ENCODE measurements around the gene CHRNG.
"Not testable (repeated sequence)": the region's sequence is repeated elsewhere in the genome, so short reads cannot be mapped to it uniquely, and the experiment has no call there.

The CHRNG gene

GRCh38 chr2:232567721-232568120 lies 28.2 kb downstream of the CHRNG start:
- H3K9me3 ChIP-seq (ENCODE audit: control insufficient read depth in 2 of 2, low read length in 2 of 2) = no peaks in the 10 kb centered on the region
- H3K36me3 ChIP-seq (ENCODE audit: control insufficient read depth in 2 of 2, insufficient read depth in 2 of 2, low read length in 2 of 2) = peaks cover 52 to 61% of the 10 kb centered on the region in 2 donors
- no peaks in the 10 kb centered on the region for H3K27me3 ChIP-seq (ENCODE audit: control insufficient read depth in 1 of 2, insufficient read depth in 2 of 2, low read length in 2 of 2)
- no peak overlapping the region for H3K9ac ChIP-seq (ENCODE audit: low read length in 2 of 2)
- H3K27ac ChIP-seq (ENCODE audit: low read length) = no peak overlapping the region
- no peaks in the 10 kb centered on the region for H3K4me1 ChIP-seq (ENCODE audit: control insufficient read depth, insufficient read depth, low read length)
- no peak overlapping the region for H3K4me3 ChIP-seq (ENCODE audit: low read length in 2 of 2)

DNA sequence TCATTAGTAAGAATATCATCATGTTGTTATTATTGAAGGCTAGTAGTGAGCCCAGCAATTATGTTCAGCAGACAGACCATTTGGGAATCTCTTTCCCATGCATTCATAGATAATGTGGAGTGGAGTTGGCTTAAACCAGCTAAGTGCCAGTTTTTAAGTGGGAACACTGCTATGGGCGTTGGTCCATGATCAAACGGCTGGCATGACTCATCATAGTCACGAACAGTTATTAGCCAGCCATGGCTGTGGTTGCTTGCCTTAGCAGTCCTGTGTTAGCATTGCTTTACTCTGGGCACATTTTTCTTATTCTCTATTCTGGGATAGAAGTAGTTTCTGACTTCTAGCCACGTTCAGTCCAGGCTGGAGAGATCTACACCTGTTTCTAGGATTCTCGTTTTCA lies 28.7 kb downstream of the CHRNG start:
- H3K9ac ChIP-seq (ENCODE audit: low read length in 2 of 2) = no peak overlapping the region
- H3K36me3 ChIP-seq (ENCODE audit: control insufficient read depth in 2 of 2, insufficient read depth in 2 of 2, low read length in 2 of 2) = peaks cover 48 to 60% of the 10 kb centered on the region in 2 donors
- no peak overlapping the region for H3K27ac ChIP-seq (ENCODE audit: low read length)
- H3K4me3 ChIP-seq (ENCODE audit: low read length in 2 of 2) = no peak overlapping the region
- H3K9me3 ChIP-seq (ENCODE audit: control insufficient read depth in 2 of 2, low read length in 2 of 2) = no peaks in the 10 kb centered on the region
- no peaks in the 10 kb centered on the region for H3K27me3 ChIP-seq (ENCODE audit: control insufficient read depth in 1 of 2, insufficient read depth in 2 of 2, low read length in 2 of 2)
- no peaks in the 10 kb centered on the region for H3K4me1 ChIP-seq (ENCODE audit: control insufficient read depth, insufficient read depth, low read length)

- no peaks in the 10 kb centered on the region for H3K4me1 ChIP-seq (ENCODE audit: control insufficient read depth, insufficient read depth, low read length)
- peaks cover 55 to 64% of the 10 kb centered on the region in 2 donors for H3K36me3 ChIP-seq (ENCODE audit: control insufficient read depth in 2 of 2, insufficient read depth in 2 of 2, low read length in 2 of 2)
- H3K27ac ChIP-seq (ENCODE audit: low read length) = no peak overlapping the region
- no peak overlapping the region for H3K4me3 ChIP-seq (ENCODE audit: low read length in 2 of 2)
- H3K9me3 ChIP-seq (ENCODE audit: control insufficient read depth in 2 of 2, low read length in 2 of 2) = no peaks in the 10 kb centered on the region
- no peak overlapping the region for H3K9ac ChIP-seq (ENCODE audit: low read length in 2 of 2)
- no peaks in the 10 kb centered on the region for H3K27me3 ChIP-seq (ENCODE audit: control insufficient read depth in 1 of 2, insufficient read depth in 2 of 2, low read length in 2 of 2)
Measured at GRCh38 chr2:232569541-232569940, 30.0 kb downstream of the CHRNG start.

- H3K4me3 ChIP-seq (ENCODE audit: low read length in 2 of 2); H3K27me3 ChIP-seq (ENCODE audit: control insufficient read depth in 1 of 2, insufficient read depth in 2 of 2, low read length in 2 of 2); H3K9ac ChIP-seq (ENCODE audit: low read length in 2 of 2); H3K4me1 ChIP-seq (ENCODE audit: control insufficient read depth, insufficient read depth, low read length); H3K9me3 ChIP-seq (ENCODE audit: control insufficient read depth in 2 of 2, low read length in 2 of 2); H3K27ac ChIP-seq (ENCODE audit: low read length): not testable (repeated sequence)
- peaks cover 53 to 65% of the 10 kb centered on the region in 2 donors for H3K36me3 ChIP-seq (ENCODE audit: control insufficient read depth in 2 of 2, insufficient read depth in 2 of 2, low read length in 2 of 2)
Measured at GRCh38 chr2:232570481-232570880, 31.0 kb downstream of the CHRNG start.

DNA sequence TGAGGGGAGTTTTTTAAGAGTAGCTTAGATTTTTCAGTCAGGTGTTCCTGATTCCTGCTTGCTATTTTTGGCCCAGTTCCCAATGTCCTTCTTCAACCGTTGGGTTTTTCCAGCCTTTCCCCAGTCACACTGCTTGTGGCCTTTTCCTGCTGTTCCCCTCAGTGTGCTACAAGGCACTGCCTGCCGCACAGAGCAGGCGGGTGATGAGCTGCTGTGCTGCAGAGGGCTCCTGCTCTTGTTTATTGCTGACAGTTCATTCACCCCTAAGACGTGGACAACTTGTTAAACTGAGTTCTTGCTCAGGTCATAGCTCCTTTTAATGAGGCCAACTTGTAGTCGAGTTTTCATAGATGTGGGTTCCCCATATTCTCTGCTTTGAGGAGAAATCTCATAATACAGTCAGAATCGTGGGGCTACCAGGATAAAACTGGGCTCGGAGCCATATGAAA lies 31.6 kb downstream of the CHRNG start:
- H3K4me3 ChIP-seq (ENCODE audit: low read length in 2 of 2) = no peak overlapping the region
- H3K4me1 ChIP-seq (ENCODE audit: control insufficient read depth, insufficient read depth, low read length) = no peaks in the 10 kb centered on the region
- no peak overlapping the region for H3K9ac ChIP-seq (ENCODE audit: low read length in 2 of 2)
- H3K9me3 ChIP-seq (ENCODE audit: control insufficient read depth in 2 of 2, low read length in 2 of 2) = no peaks in the 10 kb centered on the region
- no peak overlapping the region for H3K27ac ChIP-seq (ENCODE audit: low read length)
- peaks cover 53 to 65% of the 10 kb centered on the region in 2 donors for H3K36me3 ChIP-seq (ENCODE audit: control insufficient read depth in 2 of 2, insufficient read depth in 2 of 2, low read length in 2 of 2)
- H3K27me3 ChIP-seq (ENCODE audit: control insufficient read depth in 1 of 2, insufficient read depth in 2 of 2, low read length in 2 of 2) = no peaks in the 10 kb centered on the region

DNA sequence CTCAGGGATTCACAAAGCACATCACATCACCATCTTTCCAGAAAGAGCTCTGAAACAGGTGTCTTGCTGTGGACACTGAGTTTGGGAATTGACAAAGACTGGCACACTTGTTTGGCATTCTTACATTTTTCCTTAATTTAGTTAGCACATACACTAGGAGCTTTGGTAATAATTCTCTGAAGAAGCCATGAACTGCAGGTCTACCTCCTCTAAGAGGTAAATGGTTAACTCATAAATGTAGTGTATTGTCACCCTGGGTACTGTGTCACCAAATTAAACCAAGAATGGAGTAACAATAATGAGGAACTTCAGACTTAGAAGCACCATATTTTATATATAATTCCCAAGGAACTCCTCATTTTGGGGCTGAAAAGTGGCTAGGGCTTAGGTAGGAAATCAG lies 33.5 kb downstream of the CHRNG start:
- Histone ChIP-seq H3K4me1 (ENCODE audit: control insufficient read depth, insufficient read depth, low read length) (no peaks in the 10 kb centered on the region), H3K27ac (ENCODE audit: low read length) (no peak overlapping the region), H3K27me3 (ENCODE audit: control insufficient read depth in 1 of 2, insufficient read depth in 2 of 2, low read length in 2 of 2) (no peaks in the 10 kb centered on the region), H3K9ac (ENCODE audit: low read length in 2 of 2) (no peak overlapping the region), H3K4me3 (ENCODE audit: low read length in 2 of 2) (no peak overlapping the region), H3K36me3 (ENCODE audit: control insufficient read depth in 2 of 2, insufficient read depth in 2 of 2, low read length in 2 of 2) (peaks cover 35 to 53% of the 10 kb centered on the region in 2 donors), H3K9me3 (ENCODE audit: control insufficient read depth in 2 of 2, low read length in 2 of 2) (no peaks in the 10 kb centered on the region)

DNA sequence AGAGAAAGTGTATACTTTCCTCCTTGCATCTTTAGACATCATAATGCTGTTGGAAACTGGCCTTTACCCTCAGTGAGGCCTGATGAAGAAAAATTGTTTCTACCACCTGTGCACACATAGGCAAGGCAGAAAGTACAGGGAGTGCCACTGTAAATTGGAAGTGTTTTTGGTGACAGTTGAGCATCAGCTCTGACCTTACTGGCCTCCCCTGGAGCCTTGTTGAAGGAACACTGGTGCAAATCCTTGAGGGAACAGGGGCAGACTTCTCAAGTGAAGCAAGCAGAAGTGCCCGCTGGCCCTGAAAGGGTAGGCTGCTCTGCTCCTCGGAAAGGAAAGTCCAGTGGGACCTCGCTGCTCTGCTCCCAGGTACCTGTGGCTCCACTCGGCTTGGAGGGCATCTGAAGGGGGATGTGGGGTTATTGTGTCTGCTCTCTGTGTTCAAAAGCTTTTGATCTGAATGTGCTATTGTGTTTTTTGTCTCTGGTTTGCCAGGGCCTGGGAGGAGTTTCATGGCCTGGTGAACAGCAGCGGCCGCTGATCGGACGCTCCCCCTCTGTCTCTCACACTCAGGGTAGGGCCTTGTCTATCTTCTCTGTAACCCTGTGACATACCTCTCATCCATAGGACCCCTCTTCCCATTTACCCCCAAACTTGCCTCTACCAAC lies 34.4 kb downstream of the CHRNG start:
- peaks cover 29 to 45% of the 10 kb centered on the region in 2 donors for H3K36me3 ChIP-seq (ENCODE audit: control insufficient read depth in 2 of 2, insufficient read depth in 2 of 2, low read length in 2 of 2)
- no peak overlapping the region for H3K9ac ChIP-seq (ENCODE audit: low read length in 2 of 2)
- H3K4me3 ChIP-seq (ENCODE audit: low read length in 2 of 2) = no peak overlapping the region
- no peaks in the 10 kb centered on the region for H3K4me1 ChIP-seq (ENCODE audit: control insufficient read depth, insufficient read depth, low read length)
- H3K9me3 ChIP-seq (ENCODE audit: control insufficient read depth in 2 of 2, low read length in 2 of 2) = no peaks in the 10 kb centered on the region
- H3K27me3 ChIP-seq (ENCODE audit: control insufficient read depth in 1 of 2, insufficient read depth in 2 of 2, low read length in 2 of 2) = no peaks in the 10 kb centered on the region
- no peak overlapping the region for H3K27ac ChIP-seq (ENCODE audit: low read length)

- no peak overlapping the region for H3K4me3 ChIP-seq (ENCODE audit: low read length in 2 of 2)
- no peak overlapping the region for H3K27ac ChIP-seq (ENCODE audit: low read length)
- H3K36me3 ChIP-seq (ENCODE audit: control insufficient read depth in 2 of 2, insufficient read depth in 2 of 2, low read length in 2 of 2) = peaks cover 20 to 40% of the 10 kb centered on the region in 2 donors
- no peaks in the 10 kb centered on the region for H3K4me1 ChIP-seq (ENCODE audit: control insufficient read depth, insufficient read depth, low read length)
- no peaks in the 10 kb centered on the region for H3K27me3 ChIP-seq (ENCODE audit: control insufficient read depth in 1 of 2, insufficient read depth in 2 of 2, low read length in 2 of 2)
- H3K9ac ChIP-seq (ENCODE audit: low read length in 2 of 2) = no peak overlapping the region
- H3K9me3 ChIP-seq (ENCODE audit: control insufficient read depth in 2 of 2, low read length in 2 of 2) = no peaks in the 10 kb centered on the region
Measured at GRCh38 chr2:232574674-232575403, 35.3 kb downstream of the CHRNG start.

DNA sequence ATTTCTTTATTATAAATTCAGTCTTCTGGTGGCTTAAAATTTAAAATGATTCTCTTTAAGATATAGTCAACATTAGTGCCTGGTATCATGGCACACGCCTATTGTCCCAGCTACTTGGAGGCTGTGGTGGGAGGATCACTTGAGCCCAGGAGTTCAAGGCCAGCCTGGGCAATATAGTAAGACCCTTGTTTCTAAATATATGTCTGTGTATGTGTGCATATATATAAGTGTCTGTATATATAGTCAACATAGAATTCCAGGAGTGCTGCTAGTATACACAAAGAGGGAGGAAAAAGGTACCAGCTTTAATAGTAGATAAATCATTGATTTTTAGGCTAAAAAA lies 35.9 kb downstream of the CHRNG start:
- Histone ChIP-seq H3K4me3 (ENCODE audit: low read length in 2 of 2) (no peak overlapping the region), H3K36me3 (ENCODE audit: control insufficient read depth in 2 of 2, insufficient read depth in 2 of 2, low read length in 2 of 2) (peaks cover 18 to 38% of the 10 kb centered on the region in 2 donors), H3K4me1 (ENCODE audit: control insufficient read depth, insufficient read depth, low read length) (no peaks in the 10 kb centered on the region), H3K27me3 (ENCODE audit: control insufficient read depth in 1 of 2, insufficient read depth in 2 of 2, low read length in 2 of 2) (no peaks in the 10 kb centered on the region), H3K9me3 (ENCODE audit: control insufficient read depth in 2 of 2, low read length in 2 of 2) (no peaks in the 10 kb centered on the region), H3K9ac (ENCODE audit: low read length in 2 of 2) (no peak overlapping the region), H3K27ac (ENCODE audit: low read length) (no peak overlapping the region)

GRCh38 chr2:232576995-232577394 lies 37.5 kb downstream of the CHRNG start:
- Histone ChIP-seq H3K27ac (ENCODE audit: low read length) (no peak overlapping the region), H3K36me3 (ENCODE audit: control insufficient read depth in 2 of 2, insufficient read depth in 2 of 2, low read length in 2 of 2) (peaks cover 26 to 44% of the 10 kb centered on the region in 2 donors), H3K27me3 (ENCODE audit: control insufficient read depth in 1 of 2, insufficient read depth in 2 of 2, low read length in 2 of 2) (no peaks in the 10 kb centered on the region), H3K9me3 (ENCODE audit: control insufficient read depth in 2 of 2, low read length in 2 of 2) (no peaks in the 10 kb centered on the region), H3K4me1 (ENCODE audit: control insufficient read depth, insufficient read depth, low read length) (no peaks in the 10 kb centered on the region), H3K4me3 (ENCODE audit: low read length in 2 of 2) (no peak overlapping the region), H3K9ac (ENCODE audit: low read length in 2 of 2) (no peak overlapping the region)

- Histone ChIP-seq H3K27me3 (ENCODE audit: control insufficient read depth in 1 of 2, insufficient read depth in 2 of 2, low read length in 2 of 2) (no peaks in the 10 kb centered on the region), H3K4me3 (ENCODE audit: low read length in 2 of 2) (no peak overlapping the region), H3K27ac (ENCODE audit: low read length) (no peak overlapping the region), H3K9me3 (ENCODE audit: control insufficient read depth in 2 of 2, low read length in 2 of 2) (no peaks in the 10 kb centered on the region), H3K36me3 (ENCODE audit: control insufficient read depth in 2 of 2, insufficient read depth in 2 of 2, low read length in 2 of 2) (peaks cover 29 to 48% of the 10 kb centered on the region in 2 donors), H3K4me1 (ENCODE audit: control insufficient read depth, insufficient read depth, low read length) (no peaks in the 10 kb centered on the region), H3K9ac (ENCODE audit: low read length in 2 of 2) (no peak overlapping the region)
Measured at GRCh38 chr2:232577841-232578240, 38.3 kb downstream of the CHRNG start.

Data from stomach smooth muscle (tissue), 2 donors.